HG02763 (cell line): Measurements from ENCODE around the gene LCE4A.

Experiments used
- ATAC-seq: cut with Tn5 transposase; IDR thresholded peaks from one replicate; pipeline ENCODE4 v1.9.1; 2021; ENCODE audit warnings: mild to moderate bottlenecking, moderate library complexity; ENCODE audit not compliant: unreplicated experiment

Gene LCE4A

DNA sequence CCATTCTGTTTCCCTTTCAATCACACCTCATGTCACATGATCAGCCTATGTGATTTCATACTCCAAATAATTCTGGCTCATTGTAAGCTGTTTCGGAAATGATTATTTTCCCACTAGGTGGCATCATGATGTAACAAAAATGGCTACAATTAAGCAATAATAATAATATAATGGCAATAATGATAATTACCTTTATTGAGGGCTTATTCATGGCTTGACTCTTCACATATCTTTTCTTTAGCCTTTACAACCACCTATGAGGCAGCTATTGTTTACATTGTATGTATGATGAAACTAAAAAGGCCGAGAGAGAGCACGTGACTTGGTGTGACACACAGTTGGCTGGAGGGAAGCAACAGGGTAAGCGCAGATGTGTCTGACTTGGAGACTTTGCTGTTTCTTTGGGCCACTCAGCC, 37.3 kb downstream of the LCE4A start:
- ATAC-seq: no peak

DNA sequence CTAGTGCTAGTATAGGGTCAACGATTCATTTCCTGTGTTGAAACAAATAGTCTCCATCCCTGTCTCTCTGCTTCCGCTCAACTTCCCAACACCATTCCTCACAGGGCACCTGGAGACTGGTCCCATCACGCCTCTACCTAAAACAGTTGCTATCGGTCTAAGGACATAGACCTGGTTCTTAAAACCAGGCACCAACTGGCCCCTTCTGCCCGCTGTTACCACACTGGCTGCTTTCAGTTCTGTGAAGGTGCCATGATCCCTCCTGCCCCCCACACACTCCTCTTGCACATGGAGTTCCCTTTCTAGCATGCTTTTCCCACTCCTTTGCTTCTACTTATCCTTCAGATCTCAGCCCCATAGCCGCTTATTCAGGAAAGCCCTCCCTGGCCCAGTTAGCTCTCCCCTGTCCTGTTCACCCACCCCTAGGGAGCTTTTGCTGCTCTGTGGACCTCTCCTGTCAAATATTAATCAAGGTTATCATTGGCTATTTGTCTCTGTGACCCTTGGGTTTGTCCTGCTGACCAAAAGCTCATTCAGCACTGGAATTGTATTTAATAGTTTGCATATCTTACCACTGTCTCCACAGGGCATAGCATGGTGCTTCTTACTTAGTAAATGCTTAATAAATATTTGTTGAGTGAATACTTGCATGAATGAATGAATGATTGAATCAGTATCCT, 37.9 kb downstream of the LCE4A start:
- ATAC-seq: no peak

DNA sequence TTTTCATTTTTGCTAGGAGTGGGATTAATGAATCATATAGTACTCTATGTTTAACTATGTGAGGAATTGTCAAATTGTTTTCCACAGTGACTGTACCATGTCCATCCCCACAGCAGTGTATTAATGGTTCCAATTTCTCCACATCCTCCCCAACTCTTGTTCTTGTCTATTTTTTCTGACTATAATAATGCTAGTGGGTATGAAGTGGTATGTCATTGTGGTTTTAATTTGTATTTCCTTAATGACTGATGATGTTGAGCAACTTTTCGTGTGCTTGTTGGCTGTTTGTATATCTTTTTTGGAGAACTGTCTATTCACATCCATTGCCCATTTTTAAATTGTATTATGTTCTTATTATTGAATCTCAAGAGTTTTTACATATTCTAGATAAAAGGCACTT, 39.9 kb downstream of the LCE4A start:
- no peak for ATAC-seq

DNA sequence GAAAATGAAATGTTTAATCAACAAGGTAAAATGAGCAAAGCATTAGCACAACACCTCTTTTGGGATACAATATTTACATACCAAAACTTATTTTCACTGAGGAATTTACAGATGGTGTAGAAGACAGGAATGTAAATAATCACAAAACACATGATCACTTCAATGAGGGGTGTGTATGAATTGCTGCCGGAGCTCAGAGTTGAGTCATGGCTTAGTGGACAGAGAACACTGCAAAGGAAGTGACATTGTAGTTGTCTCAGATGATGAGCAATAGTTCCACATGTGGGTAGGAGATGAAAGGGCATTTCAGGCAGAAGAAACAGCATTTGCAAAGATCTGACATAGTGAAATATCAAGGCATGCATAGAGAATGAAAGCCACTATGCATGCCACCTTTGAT, 44.3 kb downstream of the LCE4A start:
- no peak for ATAC-seq

DNA sequence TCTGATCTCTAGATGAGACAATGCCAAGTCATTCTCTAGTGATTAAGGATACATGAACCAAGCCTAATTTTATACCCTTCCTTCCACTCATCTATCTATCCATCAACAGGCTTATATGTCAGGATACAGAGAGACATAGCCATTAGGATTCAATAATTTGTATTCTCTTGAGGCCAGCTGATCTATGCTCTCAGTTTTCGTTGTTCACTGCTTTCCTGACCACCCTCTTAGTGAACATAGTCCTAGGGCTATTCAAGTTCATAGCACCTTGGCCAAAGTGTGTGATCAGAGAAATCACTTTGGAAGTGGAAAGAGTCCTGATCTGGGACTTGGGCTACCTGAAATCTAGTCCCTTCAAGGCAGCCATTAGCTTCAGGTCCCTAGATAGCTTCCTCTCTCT, 45.6 kb downstream of the LCE4A start:
- ATAC-seq: no peak

DNA sequence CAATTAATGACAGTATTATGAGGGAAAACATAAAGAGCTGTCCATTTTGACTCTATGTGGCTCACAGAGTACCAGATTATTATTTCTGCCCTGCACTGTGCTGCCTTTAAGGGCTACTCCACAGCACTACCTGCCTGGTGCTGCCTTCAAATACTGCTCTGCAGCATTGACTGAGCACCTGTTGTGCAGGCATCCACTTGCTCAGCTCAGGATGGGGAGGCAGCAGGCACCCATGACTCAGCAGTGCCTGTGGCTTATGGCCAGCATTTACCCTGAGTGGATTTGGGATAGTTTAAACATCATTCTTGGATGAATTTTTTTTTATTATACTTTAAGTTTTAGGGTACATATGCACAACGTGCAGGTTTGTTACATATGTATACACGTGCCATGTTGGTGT, 48.9 kb downstream of the LCE4A start:
- ATAC-seq: no peak

DNA sequence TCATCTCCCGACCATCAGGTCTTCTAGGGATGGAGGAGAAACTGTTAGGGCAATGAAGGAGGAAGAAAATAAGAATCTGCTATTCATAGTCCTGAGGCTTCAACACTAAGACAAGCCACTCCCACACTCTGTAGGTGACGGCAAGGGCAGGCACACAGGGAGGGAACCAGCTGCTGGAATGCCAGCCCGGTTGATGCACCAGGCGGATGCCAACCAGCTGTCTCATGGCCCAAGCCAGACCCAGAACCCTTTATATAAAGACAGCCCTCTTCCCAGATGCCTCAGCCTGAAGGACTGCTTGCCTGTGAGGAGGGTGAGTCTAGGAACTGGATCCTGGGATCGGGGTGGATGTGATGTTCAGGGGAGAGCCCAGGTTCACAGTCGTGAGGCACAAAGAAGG, 49.8 kb downstream of the LCE4A start, which contains the start of gene KPRP:
KPRP (plus strand) TSS at position 279 of the 400 bp plus-strand sequence. CDS start 1,564 bp downstream, outside the sequence.
- no peak for ATAC-seq

DNA sequence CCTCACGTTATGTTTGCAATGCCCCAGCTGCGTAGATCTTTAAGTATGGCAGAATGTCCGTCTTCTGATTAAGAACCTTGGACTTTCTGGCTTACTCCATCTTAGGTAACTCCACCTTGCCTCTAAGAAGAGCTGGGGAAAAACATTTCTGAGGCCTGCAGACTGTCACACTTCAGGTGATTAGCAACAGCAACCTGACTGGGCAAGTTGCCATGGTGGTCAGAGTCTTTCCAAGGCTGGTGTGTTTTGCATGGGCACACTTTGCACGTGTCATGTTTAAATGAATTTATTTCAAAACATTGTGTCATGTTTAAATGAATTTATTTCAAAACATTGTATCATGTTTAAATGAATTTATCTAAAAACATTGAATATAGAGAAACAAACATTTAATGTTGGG, 50.7 kb downstream of the LCE4A start:
- no peak for ATAC-seq
